Body of pancreas (tissue), 4 donors: Measurements from ENCODE around the gene LRP1.

Experiments used
- CTCF ChIP-seq, 7 experiments: fragments of 450-650 bp in 4 of 7; fragments of 200-600 bp in 3 of 7; sonication (generic) in 3 of 7; IDR thresholded peaks; one replicate each; pipeline ENCODE4 v1.5.1; 2016 to 2019; ENCODE audit warnings: antibody characterized with exemption in 7 of 7
- POLR2A ChIP-seq, 3 donors: fragments of 450-650 bp; IDR thresholded peaks; one replicate each; pipeline ENCODE4 v1.6.1; 2016; ENCODE audit warnings: antibody characterized with exemption in 3 of 3, mild to moderate bottlenecking in 2 of 3

DNA sequence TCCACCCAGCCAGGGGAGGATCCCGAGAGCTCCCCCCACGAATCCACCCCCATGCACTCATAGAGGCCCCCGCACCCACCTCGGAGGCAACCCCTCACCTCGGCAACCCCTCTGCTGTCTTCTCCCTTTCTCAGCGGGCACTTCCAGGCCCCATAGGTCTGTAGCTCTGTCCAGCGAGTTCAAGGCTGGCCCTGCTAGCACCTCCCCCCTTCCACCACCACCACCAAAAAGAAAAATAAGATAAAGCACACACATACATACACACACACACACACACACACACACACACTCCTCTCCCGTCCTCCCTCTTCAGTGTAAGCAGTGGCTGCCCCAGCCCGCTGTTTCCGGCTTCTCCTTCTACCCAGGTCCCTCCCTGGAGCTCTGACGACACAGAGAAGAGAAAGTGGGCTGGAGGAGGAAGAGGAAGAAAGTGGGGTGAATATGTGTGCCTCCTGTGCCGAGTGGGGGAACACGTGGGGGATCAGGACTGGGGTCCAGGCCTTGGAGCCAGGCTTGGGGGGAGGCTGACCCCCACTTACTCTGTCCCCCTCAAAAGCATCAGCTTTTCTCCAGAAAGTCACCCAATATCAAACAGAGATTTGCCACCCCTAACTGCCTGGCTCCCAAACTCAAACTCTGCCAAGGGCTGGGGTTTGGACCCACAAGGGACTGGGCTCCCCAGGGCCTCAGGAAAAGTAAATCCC, 17.1 kb upstream of the LRP1 start, which contains the start of gene STAT6:
- TF ChIP-seq CTCF (IDR thresholded peaks at IDR 0.05) (peak in 1 of 7 experiments; percentile 12), POLR2A (IDR thresholded peaks at IDR 0.05) (peak; percentile 40 to 96 (median 92))
